Measurements from ENCODE around the gene TRIB2.

- TF ChIP-seq POLR2AphosphoS5 (IDR thresholded peaks at IDR 0.05) (no peak), POLR2A (IDR thresholded peaks at IDR 0.05) (no peak)
- TF ChIP-seq, protein P1, sequence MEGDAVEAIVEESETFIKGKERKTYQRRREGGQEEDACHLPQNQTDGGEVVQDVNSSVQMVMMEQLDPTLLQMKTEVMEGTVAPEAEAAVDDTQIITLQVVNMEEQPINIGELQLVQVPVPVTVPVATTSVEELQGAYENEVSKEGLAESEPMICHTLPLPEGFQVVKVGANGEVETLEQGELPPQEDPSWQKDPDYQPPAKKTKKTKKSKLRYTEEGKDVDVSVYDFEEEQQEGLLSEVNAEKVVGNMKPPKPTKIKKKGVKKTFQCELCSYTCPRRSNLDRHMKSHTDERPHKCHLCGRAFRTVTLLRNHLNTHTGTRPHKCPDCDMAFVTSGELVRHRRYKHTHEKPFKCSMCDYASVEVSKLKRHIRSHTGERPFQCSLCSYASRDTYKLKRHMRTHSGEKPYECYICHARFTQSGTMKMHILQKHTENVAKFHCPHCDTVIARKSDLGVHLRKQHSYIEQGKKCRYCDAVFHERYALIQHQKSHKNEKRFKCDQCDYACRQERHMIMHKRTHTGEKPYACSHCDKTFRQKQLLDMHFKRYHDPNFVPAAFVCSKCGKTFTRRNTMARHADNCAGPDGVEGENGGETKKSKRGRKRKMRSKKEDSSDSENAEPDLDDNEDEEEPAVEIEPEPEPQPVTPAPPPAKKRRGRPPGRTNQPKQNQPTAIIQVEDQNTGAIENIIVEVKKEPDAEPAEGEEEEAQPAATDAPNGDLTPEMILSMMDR (IDR thresholded peaks at IDR 0.05 in 8 of 11, conservative IDR thresholded peaks at IDR 0.05 in 3 of 11): no peak
Observed at GRCh38 chr2:12705230-12705629, 11.5 kb upstream of the TRIB2 start.
